Neural progenitor cell (in vitro differentiated cells): ENCODE measurements around the gene FNDC8.

Experiments
- EZH2 ChIP-seq: fragments of 200-600 bp; sonication (generic); IDR thresholded peaks from 2 replicates; pipeline ENCODE4 v1.6.1; 2017; ENCODE audit warnings: antibody characterized with exemption, mild to moderate bottlenecking, moderate library complexity
- EZH2phosphoT487 ChIP-seq: fragments of 200-600 bp; sonication (generic); IDR thresholded peaks from 2 replicates; pipeline ENCODE4 v1.6.1; 2017; ENCODE audit warnings: antibody characterized with exemption
- TF ChIP-seq, protein P1 (sequence below): fragments of 200-600 bp; sonication (generic); IDR thresholded peaks from 2 replicates; pipeline ENCODE4 v1.5.1; 2017; ENCODE audit warnings: antibody characterized with exemption, mild to moderate bottlenecking

DNA sequence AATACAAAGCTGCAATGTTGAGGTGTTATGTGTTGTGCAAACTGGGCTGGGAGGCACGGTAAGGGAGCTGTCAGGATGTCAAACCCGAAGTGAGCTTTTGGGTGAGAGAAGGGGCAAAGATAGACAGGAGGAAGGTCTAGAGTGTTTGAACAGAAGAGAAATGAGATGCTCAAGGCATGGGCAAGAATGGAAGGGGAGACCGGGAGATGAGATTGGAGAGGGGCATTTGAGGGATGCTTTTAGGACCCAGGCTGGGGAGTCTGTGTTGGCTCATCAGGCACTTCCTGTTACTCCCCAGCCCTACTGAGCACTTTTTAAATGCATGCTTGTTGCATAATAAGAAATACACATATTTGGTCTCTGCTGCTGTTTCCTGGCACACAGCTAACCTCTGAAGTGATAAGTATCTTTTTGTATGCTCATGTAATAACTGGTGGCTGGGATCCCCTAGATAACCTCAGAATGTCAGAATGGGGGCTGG, 39.9 kb downstream of the FNDC8 start:
- TF ChIP-seq, protein P1, sequence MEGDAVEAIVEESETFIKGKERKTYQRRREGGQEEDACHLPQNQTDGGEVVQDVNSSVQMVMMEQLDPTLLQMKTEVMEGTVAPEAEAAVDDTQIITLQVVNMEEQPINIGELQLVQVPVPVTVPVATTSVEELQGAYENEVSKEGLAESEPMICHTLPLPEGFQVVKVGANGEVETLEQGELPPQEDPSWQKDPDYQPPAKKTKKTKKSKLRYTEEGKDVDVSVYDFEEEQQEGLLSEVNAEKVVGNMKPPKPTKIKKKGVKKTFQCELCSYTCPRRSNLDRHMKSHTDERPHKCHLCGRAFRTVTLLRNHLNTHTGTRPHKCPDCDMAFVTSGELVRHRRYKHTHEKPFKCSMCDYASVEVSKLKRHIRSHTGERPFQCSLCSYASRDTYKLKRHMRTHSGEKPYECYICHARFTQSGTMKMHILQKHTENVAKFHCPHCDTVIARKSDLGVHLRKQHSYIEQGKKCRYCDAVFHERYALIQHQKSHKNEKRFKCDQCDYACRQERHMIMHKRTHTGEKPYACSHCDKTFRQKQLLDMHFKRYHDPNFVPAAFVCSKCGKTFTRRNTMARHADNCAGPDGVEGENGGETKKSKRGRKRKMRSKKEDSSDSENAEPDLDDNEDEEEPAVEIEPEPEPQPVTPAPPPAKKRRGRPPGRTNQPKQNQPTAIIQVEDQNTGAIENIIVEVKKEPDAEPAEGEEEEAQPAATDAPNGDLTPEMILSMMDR: no peak
- TF ChIP-seq EZH2phosphoT487: no peak
- TF ChIP-seq EZH2: no peak
